Stomach (tissue), 9 donors: ENCODE measurements around the gene EGFLAM. TPM values are rescaled to one million over a fixed set of nuclear protein-coding genes. Genes with fewer than 3 reads are reported as not detected.

Source experiments
- DNase-seq, 2 donors: peaks; one replicate each; pipeline versions ENCODE4 v3.0.0 to v3.0.0-alpha.2; 2013 to 2019
- H3K27ac ChIP-seq, 5 donors: fragments of 200-600 bp in 4 of 5; sonication (generic) in 4 of 5; one replicate each; pipeline ENCODE4 v1.5.1; 2013 to 2019; ENCODE audit warnings: mild to moderate bottlenecking in 1 of 5, moderate library complexity in 1 of 5
- H3K27me3 ChIP-seq, 3 donors: fragments of 200-600 bp; sonication (generic); one replicate each; pipeline ENCODE4 v1.5.1; 2017 to 2019; ENCODE audit warnings: mixed run types in 1 of 3
- H3K36me3 ChIP-seq, 4 donors: fragments of 200-600 bp; sonication (generic); 1 replicate in 3 of 4; 2 replicates in 1 of 4; pipeline ENCODE4 v1.5.1; 2016 to 2019
- H3K4me1 ChIP-seq, 4 donors: fragments of 200-600 bp; sonication (generic); one replicate each; pipeline ENCODE4 v1.5.1; 2016 to 2019
- H3K4me3 ChIP-seq, 4 donors: fragments of 200-600 bp; sonication (generic) in 3 of 4; one replicate each; pipeline ENCODE4 v1.5.1; 2016 to 2019; ENCODE audit warnings: mild to moderate bottlenecking in 1 of 4
- H3K9me3 ChIP-seq, 4 donors: fragments of 200-600 bp; sonication (generic); one replicate each; pipeline ENCODE4 v1.5.1; 2016 to 2019
- EP300 ChIP-seq: sonication (generic); formaldehyde crosslinking; IDR thresholded peaks from one replicate; pipeline ENCODE4 v1.6.1; 2017; ENCODE audit warnings: antibody characterized with exemption
- POLR2A ChIP-seq, 4 donors: fragments of 450-650 bp; IDR thresholded peaks; one replicate each; pipeline ENCODE4 v1.6.1; 2016; ENCODE audit warnings: antibody characterized with exemption in 4 of 4, control low read depth in 2 of 4, mild to moderate bottlenecking in 1 of 4, moderate library complexity in 1 of 4
- POLR2AphosphoS5 ChIP-seq, 3 donors: sonication (generic); formaldehyde crosslinking; IDR thresholded peaks; one replicate each; pipeline ENCODE4 v1.6.1; 2016; ENCODE audit warnings: antibody characterized with exemption in 3 of 3
- WGBS, 5 donors: extraction: QIAGEN DNeasy Blood & Tissue Kit in 3 of 5; methylation state at CpG; one replicate each; pipeline versions ENCODE4 v1.1.5 to v1.1.7; 2013 to 2018; 5-methylcytosine and 5-hydroxymethylcytosine counted together
- intact Hi-C: fragments of 100-400 bp; cut with DNase I; formaldehyde crosslinking; loops from one replicate; pipeline ENCODE4 v1.15.1; 2023; ENCODE audit warnings: low total_unique reads
- polyA plus RNA-seq, 3 donors: library from polyadenylated mRNA; stranded (reverse); fragments of 200-250 nt; gene quantifications; one replicate each; pipeline ENCODE4 v1.2.3, GENCODE V29; 2013
- total RNA-seq, 5 donors: library from RNA; depleted of rRNA; stranded (reverse); fragments of >200 nt; gene quantifications; one replicate each; pipeline versions ENCODE4 v1.1.0 to v1.2.3, GENCODE V29; 2014 to 2016
- TF ChIP-seq, protein P1 (sequence below), 7 experiments: fragments of 450-650 bp in 4 of 7; fragments of 200-600 bp in 3 of 7; sonication (generic) in 3 of 7; IDR thresholded peaks; one replicate each; pipeline ENCODE4 v1.5.1; 2016 to 2019; ENCODE audit warnings: antibody characterized with exemption in 7 of 7, control low read depth in 2 of 7, mild to moderate bottlenecking in 1 of 7
- donor health status: healthy with polysubstance abuse.
- donor health status: Bipolar disorder and iron deficiency.
- donor health status: healthy.

Gene EGFLAM
- total and polyA plus RNA-seq, 8 donors: 0.61 to 5.9 (median 1.4) TPM; not detected in 3

DNA sequence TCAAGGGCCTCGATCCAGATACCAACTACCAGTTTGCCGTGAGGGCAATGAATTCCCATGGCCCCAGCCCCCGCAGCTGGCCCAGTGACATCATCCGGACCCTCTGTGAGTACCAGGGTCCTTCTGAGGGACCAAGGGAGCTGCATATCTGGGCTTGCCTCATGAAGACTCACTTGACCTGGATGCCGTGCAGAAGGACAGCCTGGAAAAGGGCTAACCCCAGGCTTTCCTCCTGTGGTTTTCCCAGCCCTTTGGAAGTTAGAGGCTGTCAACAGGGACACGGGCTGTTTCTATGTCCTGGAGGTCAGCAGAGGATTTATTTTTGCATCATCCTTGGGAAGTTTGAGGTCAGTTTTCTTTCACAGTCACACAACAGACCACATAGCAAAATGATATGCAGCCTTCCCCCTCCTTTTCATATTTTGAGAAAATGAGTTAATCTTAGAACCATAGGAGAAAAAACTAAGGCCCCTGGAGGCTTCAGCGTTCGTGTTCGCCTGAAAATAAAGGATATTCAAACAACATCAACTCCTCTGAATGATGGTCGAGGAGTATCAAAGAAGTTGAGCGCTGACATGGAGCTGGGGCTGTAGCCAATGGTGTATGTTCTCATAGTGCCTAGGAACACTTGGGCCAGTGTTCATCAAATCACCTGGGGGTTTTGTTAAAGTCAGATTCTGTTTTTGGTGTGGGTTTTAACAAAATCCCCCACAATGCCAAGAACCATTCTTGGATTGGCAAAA is 112.2 kb downstream of the EGFLAM start:
- WGBS, 5 donors: 75 to 87% (median 80%) methylated on average over 11 of the region's 11 CpGs
- no peaks in the 10 kb centered on the region for H3K27me3 ChIP-seq
- no peak for DNase-seq
- peak overlapping the region in 1 of 5 donors; percentile 25 for H3K27ac ChIP-seq
- H3K9me3 ChIP-seq: no peaks in the 10 kb centered on the region
- intact Hi-C loops: no loop called here
- no peaks in the 10 kb centered on the region for H3K4me1 ChIP-seq
- H3K4me3 ChIP-seq: no peak overlapping the region
- TF ChIP-seq EP300 (no peak), POLR2A (IDR thresholded peaks at IDR 0.05) (no peak), POLR2AphosphoS5 (IDR thresholded peaks at IDR 0.05) (no peak)
- TF ChIP-seq, protein P1, sequence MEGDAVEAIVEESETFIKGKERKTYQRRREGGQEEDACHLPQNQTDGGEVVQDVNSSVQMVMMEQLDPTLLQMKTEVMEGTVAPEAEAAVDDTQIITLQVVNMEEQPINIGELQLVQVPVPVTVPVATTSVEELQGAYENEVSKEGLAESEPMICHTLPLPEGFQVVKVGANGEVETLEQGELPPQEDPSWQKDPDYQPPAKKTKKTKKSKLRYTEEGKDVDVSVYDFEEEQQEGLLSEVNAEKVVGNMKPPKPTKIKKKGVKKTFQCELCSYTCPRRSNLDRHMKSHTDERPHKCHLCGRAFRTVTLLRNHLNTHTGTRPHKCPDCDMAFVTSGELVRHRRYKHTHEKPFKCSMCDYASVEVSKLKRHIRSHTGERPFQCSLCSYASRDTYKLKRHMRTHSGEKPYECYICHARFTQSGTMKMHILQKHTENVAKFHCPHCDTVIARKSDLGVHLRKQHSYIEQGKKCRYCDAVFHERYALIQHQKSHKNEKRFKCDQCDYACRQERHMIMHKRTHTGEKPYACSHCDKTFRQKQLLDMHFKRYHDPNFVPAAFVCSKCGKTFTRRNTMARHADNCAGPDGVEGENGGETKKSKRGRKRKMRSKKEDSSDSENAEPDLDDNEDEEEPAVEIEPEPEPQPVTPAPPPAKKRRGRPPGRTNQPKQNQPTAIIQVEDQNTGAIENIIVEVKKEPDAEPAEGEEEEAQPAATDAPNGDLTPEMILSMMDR (IDR thresholded peaks at IDR 0.05): no peak
- no peaks in the 10 kb centered on the region for H3K36me3 ChIP-seq

DNA sequence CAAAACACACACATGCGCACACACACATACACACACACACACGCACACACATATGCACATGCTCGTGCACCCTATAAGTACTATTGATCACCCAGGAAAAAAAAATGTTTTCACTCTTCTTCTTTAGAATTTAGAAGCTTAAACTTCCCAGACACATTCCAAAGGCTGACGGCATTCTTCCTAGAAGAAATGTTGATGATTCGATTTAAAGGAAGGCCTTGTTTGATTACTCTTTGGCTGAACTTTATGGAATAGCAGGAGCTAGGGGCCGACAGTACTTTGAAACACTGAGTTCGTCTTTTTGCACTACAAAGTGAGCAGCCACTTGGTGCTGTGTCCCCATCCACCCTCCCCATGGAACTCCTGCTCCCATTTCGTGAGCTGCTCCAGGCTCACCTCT is 113.2 kb downstream of the EGFLAM start:
- TF ChIP-seq EP300: no peak
- WGBS, 5 donors: 76 to 83% (median 77%) methylated on average over 8 of the region's 8 CpGs
- no peak overlapping the region for H3K4me3 ChIP-seq
- H3K27me3 ChIP-seq: no peaks in the 10 kb centered on the region
- H3K27ac ChIP-seq: no peak overlapping the region
- intact Hi-C loops: no loop called here
- DNase-seq: peak in 1 of 2 donors; percentile 17
- no peaks in the 10 kb centered on the region for H3K4me1 ChIP-seq
- H3K36me3 ChIP-seq: no peaks in the 10 kb centered on the region
- no peaks in the 10 kb centered on the region for H3K9me3 ChIP-seq

DNA sequence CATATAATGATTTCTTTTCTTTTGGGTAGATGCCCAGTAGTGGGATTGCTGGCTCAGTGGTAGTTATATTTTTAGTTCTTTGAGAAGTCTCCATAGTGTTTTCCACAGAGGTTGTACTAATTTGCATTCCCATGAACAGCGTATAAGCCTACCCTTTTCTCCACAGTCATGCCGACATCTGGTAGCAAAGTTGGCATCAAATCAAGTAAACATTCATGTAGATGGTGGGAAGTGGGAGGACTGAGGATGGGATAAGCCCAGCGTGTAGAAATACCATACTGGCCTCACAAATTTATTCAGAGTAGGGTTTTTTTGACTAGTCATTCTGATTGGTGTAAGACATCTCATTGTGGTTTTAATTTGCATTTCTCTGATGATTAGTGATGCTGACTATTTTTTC is 115.4 kb downstream of the EGFLAM start:
- TF ChIP-seq, protein P1 (IDR thresholded peaks at IDR 0.05): no peak
- no peak for TF ChIP-seq POLR2AphosphoS5 (IDR thresholded peaks at IDR 0.05)
- TF ChIP-seq EP300: no peak
- no peak for TF ChIP-seq POLR2A (IDR thresholded peaks at IDR 0.05)
- H3K4me1 ChIP-seq: no peaks in the 10 kb centered on the region
- H3K36me3 ChIP-seq: no peaks in the 10 kb centered on the region
- no peak for DNase-seq
- H3K4me3 ChIP-seq: no peak overlapping the region
- intact Hi-C loops: no loop called here
- no peaks in the 10 kb centered on the region for H3K9me3 ChIP-seq
- no peak overlapping the region for H3K27ac ChIP-seq
- H3K27me3 ChIP-seq: peaks cover 0 to 6% (median 0%) of the 10 kb centered on the region in 3 donors
- 51 to 83% (median 57%) methylated on average over 3 of the region's 3 CpGs for WGBS, 5 donors

DNA sequence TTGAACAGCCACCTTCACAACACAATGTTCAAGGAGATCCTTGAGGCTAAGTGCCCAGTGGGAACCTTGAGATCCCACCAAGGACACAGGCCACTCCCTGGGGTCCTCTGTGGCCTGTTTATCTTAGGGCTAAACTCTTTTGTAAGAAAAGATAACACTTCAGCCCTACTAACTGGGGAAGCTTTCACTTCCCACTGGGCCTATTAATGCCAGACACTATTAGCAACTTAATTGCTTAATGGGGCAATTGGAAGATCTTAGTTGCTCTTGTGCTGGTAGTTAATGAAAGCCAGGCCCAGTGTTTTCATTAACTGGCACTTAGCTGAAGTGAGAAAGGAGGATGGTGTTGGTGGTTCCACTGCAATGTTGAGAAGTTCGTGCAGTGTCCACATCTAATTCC is 117.1 kb downstream of the EGFLAM start:
- TF ChIP-seq EP300 (no peak), POLR2AphosphoS5 (IDR thresholded peaks at IDR 0.05) (no peak), POLR2A (IDR thresholded peaks at IDR 0.05) (no peak)
- H3K36me3 ChIP-seq: no peaks in the 10 kb centered on the region
- H3K4me3 ChIP-seq: no peak overlapping the region
- no peaks in the 10 kb centered on the region for H3K4me1 ChIP-seq
- intact Hi-C loops: no loop called here
- WGBS, 5 donors: 68 to 89% (median 86%) methylated on average over 1 of the region's 1 CpG
- DNase-seq: no peak
- H3K9me3 ChIP-seq: no peaks in the 10 kb centered on the region
- H3K27ac ChIP-seq: no peak overlapping the region
- peaks cover 0 to 15% (median 0%) of the 10 kb centered on the region in 3 donors for H3K27me3 ChIP-seq

DNA sequence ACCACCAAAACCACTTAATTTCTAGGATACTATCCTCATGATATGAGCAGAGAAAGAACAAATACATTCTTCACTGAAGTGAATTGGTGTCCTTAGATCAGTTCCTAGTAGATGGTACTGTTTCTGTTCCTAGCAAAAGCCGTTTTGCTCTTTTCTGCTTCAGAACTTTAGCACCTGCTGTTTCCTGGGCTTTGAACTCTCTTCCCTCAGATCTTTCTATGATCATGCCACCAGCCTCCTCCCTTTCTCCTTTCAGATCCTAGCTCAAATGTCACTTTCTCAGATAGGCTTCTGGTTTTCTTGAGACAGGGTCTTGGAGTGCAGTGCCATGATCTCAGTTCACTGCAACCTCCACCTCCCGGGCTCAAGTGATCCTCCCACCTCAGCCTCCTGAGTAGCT is 118.0 kb downstream of the EGFLAM start:
- Histone ChIP-seq H3K27me3 (peaks cover 0 to 15% (median 0%) of the 10 kb centered on the region in 3 donors), H3K27ac (no peak overlapping the region), H3K36me3 (no peaks in the 10 kb centered on the region), H3K9me3 (no peaks in the 10 kb centered on the region), H3K4me3 (no peak overlapping the region), H3K4me1 (no peaks in the 10 kb centered on the region)
- DNase-seq: no peak
- intact Hi-C loops: no loop called here
- no peak for TF ChIP-seq POLR2A (IDR thresholded peaks at IDR 0.05)
- TF ChIP-seq POLR2AphosphoS5 (IDR thresholded peaks at IDR 0.05): no peak
- TF ChIP-seq, protein P1 (IDR thresholded peaks at IDR 0.05): no peak
- TF ChIP-seq EP300: no peak
- WGBS, 5 donors: 69 to 76% (median 72%) methylated on average over 2 of the region's 2 CpGs
